ENCODE measurements around the gene CCDC83. TPM values are rescaled to one million over a fixed set of nuclear protein-coding genes. Genes with fewer than 3 reads are reported as not detected.

Gene CCDC83
- total RNA-seq (2021) = not detected in 2 replicates
- Bru-seq, nascent RNA = percentile 6 among the genes with signal in this experiment
- percentile 4 among the genes with signal in this experiment for BruChase-seq, experiment 1, labeled RNA remaining after a 2-hour chase
- BruChase-seq, experiment 2, labeled RNA remaining after a 6-hour chase = percentile 2 among the genes with signal in this experiment
- long read RNA-seq = 0 reads

GRCh38 chr11:85855341-85855656 is at the start of gene CCDC83:
Gene CCDC83 (plus strand): TSS chr11:85855383. CDS start chr11:85865124, 9,741 bp downstream.
- POLR2A ChIA-PET (ENCODE audit: unreplicated experiment) = no interaction called here
- Histone ChIP-seq H3K79me2 (ENCODE audit: low read depth) (no peaks in the 10 kb centered on the region), H3K27me3 (ENCODE audit: insufficient read depth, low read depth) (no peaks in the 10 kb centered on the region)

GRCh38 chr11:85805387-85805786 is 49.8 kb upstream of the CCDC83 start:
- Histone ChIP-seq H2AFZ (no peak overlapping the region), H3K27ac (no peak overlapping the region), H3K9me2 (ENCODE audit: insufficient read depth) (no peaks in the 10 kb centered on the region), H3K36me3 (ENCODE audit: low read depth) (no peaks in the 10 kb centered on the region), H3K4me3 (no peak overlapping the region), H3F3A (ENCODE audit: insufficient read depth, low read depth) (peaks cover 11% of the 10 kb centered on the region; the same call in 1 of the 2 replicates), H3K4me2 (no peak overlapping the region), H3K79me2 (ENCODE audit: low read depth) (no peaks in the 10 kb centered on the region), H3K4me1 (replicated peaks; ENCODE audit: insufficient read depth) (peaks cover 17% of the 10 kb centered on the region), H3K27me3 (ENCODE audit: insufficient read depth, low read depth) (no peaks in the 10 kb centered on the region), H4K20me1 (ENCODE audit: insufficient read depth) (no peaks in the 10 kb centered on the region), H3K9me3 (ENCODE audit: insufficient read depth, low read depth) (no peaks in the 10 kb centered on the region)
- BruUV-seq (replicated peaks) = no TSS peak
- TF ChIP-seq EZH2 (IDR thresholded peaks at IDR 0.05; ENCODE audit: low read depth) (no peak), CTCF (conservative IDR thresholded peaks at IDR 0.05) (no peak)
- no peak for DNase-seq
- CTCF ChIA-PET = no interaction called here
- intact Hi-C loops (cut with micrococcal nuclease; ENCODE audit: unreplicated experiment) = no loop called here
- POLR2A ChIA-PET (ENCODE audit: unreplicated experiment) = interaction anchor here (0.6 kb wide), 1 partner anchor 114 kb away, joined by 17 read pairs; no protein-coding TSS in a partner anchor

More at GRCh38 chr11:85855341-85855656, at the start of gene CCDC83:
- Histone ChIP-seq H4K20me1 (ENCODE audit: insufficient read depth) (no peaks in the 10 kb centered on the region), H3K36me3 (ENCODE audit: low read depth) (no peaks in the 10 kb centered on the region), H3K27ac (peak within 1 kb of the TSS; percentile 48), H3K4me1 (replicated peaks; ENCODE audit: insufficient read depth) (peaks cover 8% of the 10 kb centered on the region), H3K9me2 (ENCODE audit: insufficient read depth) (no peaks in the 10 kb centered on the region), H3K9me3 (ENCODE audit: insufficient read depth, low read depth) (peaks cover 4% of the 10 kb centered on the region; the same call in 1 of the 2 replicates), H3K4me2 (peak within 1 kb of the TSS; percentile 91), H3F3A (ENCODE audit: insufficient read depth, low read depth) (no peaks in the 10 kb centered on the region; the same call in 1 of the 2 replicates), H3K4me3 (peak within 1 kb of the TSS; percentile 65), H2AFZ (peak within 1 kb of the TSS; percentile 99)
- TF ChIP-seq EZH2 (IDR thresholded peaks at IDR 0.05; ENCODE audit: low read depth) (no peak), CTCF (conservative IDR thresholded peaks at IDR 0.05) (no peak)
- DNase-seq = no peak
- CTCF ChIA-PET = interaction anchor here (0.6 kb wide), 2 partner anchors 435 to 749 kb away, joined by 3 to 9 read pairs; no protein-coding TSS in a partner anchor
- no TSS peak for BruUV-seq (replicated peaks)
- intact Hi-C loops (cut with micrococcal nuclease; ENCODE audit: unreplicated experiment) = loop anchor here (1.0 to 10.0 kb wide), 5 partner anchors 86 to 960 kb away; no protein-coding TSS in a partner anchor

GRCh38 chr11:85806016-85806415 is 49.2 kb upstream of the CCDC83 start:
- no peaks in the 10 kb centered on the region for H3K9me3 ChIP-seq (ENCODE audit: insufficient read depth, low read depth)
- H3K36me3 ChIP-seq (ENCODE audit: low read depth) = no peaks in the 10 kb centered on the region
- peaks cover 17% of the 10 kb centered on the region for H3K4me1 ChIP-seq (replicated peaks; ENCODE audit: insufficient read depth)
- H4K20me1 ChIP-seq (ENCODE audit: insufficient read depth) = no peaks in the 10 kb centered on the region
- BruUV-seq (replicated peaks) = no TSS peak
- peaks cover 15% of the 10 kb centered on the region; the same call in 1 of the 2 replicates for H3F3A ChIP-seq (ENCODE audit: insufficient read depth, low read depth)
- no peak overlapping the region for H3K4me2 ChIP-seq
- H3K79me2 ChIP-seq (ENCODE audit: low read depth) = no peaks in the 10 kb centered on the region
- no peaks in the 10 kb centered on the region for H3K9me2 ChIP-seq (ENCODE audit: insufficient read depth)
- H2AFZ ChIP-seq = no peak overlapping the region
- no peak for TF ChIP-seq CTCF (conservative IDR thresholded peaks at IDR 0.05)
- TF ChIP-seq EZH2 (IDR thresholded peaks at IDR 0.05; ENCODE audit: low read depth) = no peak
- no peaks in the 10 kb centered on the region for H3K27me3 ChIP-seq (ENCODE audit: insufficient read depth, low read depth)
- no peak overlapping the region for H3K4me3 ChIP-seq
- ChIA-PET CTCF (no interaction called here), POLR2A (ENCODE audit: unreplicated experiment) (no interaction called here)
- DNase-seq = no peak
- H3K27ac ChIP-seq = no peak overlapping the region
- intact Hi-C loops (cut with micrococcal nuclease; ENCODE audit: unreplicated experiment) = no loop called here

All from PC-9 (cell line).